Ureter (tissue), 1 donor: ENCODE measurements around the gene EVC. TPM values are rescaled to one million over a fixed set of nuclear protein-coding genes. Genes with fewer than 3 reads are reported as not detected.
"Not testable (repeated sequence)": the region's sequence is repeated elsewhere in the genome, so short reads cannot be mapped to it uniquely, and the experiment has no call there.

Experiments
- DNase-seq: peaks from one replicate; pipeline ENCODE4 v3.0.0-alpha.2; 2020; ENCODE audit warnings: low spot score
- total RNA-seq: library from RNA; stranded (reverse); gene quantifications from one replicate; pipeline ENCODE4 v1.2.4, GENCODE V29; 2023
- donor health status: DM: yes; HTN: yes; CAD: no.

Gene EVC
- total RNA-seq, 1 donor from 2014 or later, result 24.1 TPM

DNA sequence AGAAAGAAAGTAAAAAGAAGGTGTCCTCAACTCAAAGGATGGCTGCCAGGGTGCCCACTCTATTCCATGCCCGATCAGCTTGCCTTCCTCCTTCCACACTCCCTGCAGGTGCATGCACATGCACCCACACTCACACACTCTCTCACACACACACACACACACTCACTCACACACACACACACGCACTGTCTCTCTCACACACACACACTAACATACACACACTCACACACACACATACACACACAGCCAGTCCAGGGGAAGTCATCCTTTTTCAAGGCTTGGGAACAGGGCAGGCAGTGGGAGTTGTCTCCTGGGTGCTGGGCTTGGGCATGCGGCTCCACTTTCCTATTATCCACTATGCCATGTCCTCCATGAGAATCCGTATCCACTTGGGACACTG, 131.5 kb downstream of the EVC start:
- DNase-seq, result no peak

GRCh38 chr4:5843573-5844530, 132.9 kb downstream of the EVC start:
- DNase-seq, result no peak

DNA sequence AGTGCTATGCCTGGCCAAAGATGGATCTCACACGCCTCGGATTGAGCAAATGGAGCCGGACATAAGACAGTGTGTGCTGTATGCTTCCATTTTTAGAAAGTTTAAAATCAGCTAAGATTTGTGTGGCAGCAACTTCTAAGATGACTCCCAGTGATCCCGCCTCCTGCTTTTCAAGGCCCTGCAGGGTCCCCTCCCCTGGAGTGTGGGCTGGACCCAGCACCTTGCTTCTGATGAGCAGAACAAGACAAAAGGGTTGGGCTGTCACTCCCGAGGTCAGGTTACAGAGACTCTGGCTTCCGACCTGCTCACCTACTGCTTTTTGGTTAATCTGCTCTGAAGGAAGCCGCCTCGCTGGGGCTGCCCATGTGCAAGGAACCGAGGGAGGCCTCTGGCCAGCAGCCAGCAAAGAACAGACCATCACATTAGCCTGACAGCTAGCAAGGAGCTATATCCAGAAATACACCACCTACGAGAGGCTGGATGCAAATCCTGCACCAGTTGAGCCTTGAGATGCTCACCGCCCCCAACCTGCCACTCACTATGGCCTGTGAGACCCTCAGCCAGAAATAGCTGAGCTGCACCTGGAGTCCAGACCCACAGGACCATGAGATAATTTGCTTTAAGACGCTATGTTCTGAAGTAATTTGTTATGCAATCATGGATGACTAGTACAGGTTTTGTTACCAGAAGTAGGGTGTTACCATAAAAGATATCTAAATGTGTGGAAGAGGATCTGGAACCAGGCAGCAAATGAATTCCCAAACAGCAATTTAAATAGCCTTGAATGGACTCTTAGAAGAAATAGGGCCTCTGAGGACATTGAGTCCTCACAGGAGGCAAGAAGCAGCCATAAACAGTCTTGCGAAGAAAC, 134.3 kb downstream of the EVC start:
- DNase-seq, result no peak

GRCh38 chr4:5851637-5852301, 140.8 kb downstream of the EVC start:
- no peak for DNase-seq

DNA sequence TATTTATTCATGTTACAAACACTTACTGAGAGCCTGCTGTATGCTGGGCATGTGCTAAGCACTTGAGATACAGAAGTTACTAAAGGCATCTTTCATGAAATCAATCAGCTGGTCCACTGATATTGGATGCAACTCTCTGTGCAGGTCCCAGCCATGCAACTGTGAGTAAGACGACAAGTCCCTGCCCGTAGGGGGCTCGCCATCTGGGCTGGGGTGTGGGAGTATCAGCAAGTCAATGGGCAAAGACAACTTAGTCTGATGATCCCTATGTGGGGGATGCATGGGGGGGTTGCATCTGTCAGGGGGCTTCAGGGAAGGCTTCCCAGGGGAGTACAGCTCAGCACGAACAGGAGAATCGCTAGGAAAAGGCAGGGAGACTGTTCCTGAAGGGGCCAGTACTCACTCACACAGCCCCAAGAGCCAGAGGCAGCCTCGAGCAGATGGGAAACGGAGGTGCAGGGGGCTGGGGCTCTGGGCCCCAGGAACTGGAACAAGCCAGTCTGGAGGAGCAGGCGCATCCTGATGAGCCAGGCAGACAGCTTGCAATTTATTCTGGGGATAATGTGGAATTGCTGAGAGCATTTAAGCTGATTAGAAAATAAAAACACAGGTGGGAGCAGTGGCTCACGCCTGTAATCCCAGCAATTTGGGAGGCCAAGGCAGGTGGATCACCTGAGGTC, 141.7 kb downstream of the EVC start:
- DNase-seq, result no peak

- DNase-seq, result no peak
These were observed 143.9 kb downstream of the EVC start for GRCh38 chr4:5854929-5855328.

DNA sequence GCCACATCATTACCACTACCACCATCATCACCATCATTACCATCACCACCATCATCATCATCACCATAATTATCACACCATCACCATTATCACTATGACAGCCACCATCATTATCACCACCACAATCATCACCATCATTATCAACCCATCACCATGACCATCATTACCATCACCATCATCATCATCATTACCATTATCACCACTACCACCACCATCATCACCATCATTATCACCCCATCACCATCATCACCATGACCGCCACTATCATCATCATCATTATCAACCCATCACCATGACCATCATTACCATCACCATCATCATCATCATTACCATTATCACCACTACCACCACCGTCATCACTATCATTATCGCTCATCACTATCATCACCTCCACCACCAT, 145.4 kb downstream of the EVC start:
- not testable (repeated sequence) for DNase-seq

GRCh38 chr4:5857199-5857598, 146.2 kb downstream of the EVC start:
- no peak for DNase-seq

DNA sequence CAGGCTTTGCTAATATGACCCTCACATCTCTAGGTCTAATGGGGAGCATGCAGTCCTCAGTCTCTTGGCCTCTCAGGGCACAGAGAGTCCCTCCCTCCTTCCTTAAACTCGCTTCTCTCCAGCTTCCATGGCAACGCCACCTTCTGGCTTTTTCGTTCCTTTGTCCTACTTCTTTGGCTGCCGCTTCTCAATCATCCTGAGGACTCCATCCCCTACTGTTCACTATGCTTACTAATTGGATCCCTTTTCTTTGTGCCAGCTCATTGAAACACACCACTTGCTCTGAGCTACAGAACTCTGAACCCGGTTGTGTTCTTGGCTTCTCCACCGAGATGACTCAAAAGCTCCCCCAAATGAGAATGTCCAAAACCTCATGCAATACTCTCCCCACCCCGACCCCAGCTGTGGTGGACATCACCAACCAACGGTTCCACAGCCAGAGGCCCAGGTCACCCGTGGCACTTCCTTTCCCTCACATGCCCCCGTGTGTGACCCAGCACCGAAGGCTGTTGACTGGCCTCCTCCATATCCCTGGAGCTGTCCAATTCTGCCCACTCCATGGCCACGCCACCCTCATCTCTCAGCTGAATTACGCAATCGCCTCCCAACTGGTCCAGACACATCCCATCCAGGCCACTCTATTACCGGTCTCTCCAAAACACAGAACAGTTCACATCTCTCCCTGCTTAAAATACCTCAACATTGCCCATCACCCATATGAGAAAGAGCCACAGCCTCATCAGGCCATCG, 147.2 kb downstream of the EVC start:
- no peak for DNase-seq

- no peak for DNase-seq
These were observed 152.6 kb downstream of the EVC start for GRCh38 chr4:5863461-5864113.

Other genes starting within 250 kb of the EVC start
- 6.1 TPM for gene EVC2, start 2.6 kb upstream of the EVC start, total RNA-seq
- 1.3 TPM for gene CRMP1, start 181.9 kb downstream of the EVC start, total RNA-seq